T-cell (primary cell): ENCODE measurements around the gene CRAMP1. TPM values are rescaled to one million over a fixed set of nuclear protein-coding genes. Genes with fewer than 3 reads are reported as not detected.

Source experiments
- ATAC-seq, 4 experiments: fragments of 200-7000 bp in 3 of 4; fragments of 150-1000 bp in 1 of 4; cut with Tn5 transposase; replicated peaks in 1 of 4; 1 replicate in 3 of 4; 2 replicates in 1 of 4; pipeline ENCODE4 v1.10.0; 2021; ENCODE audit warnings: moderate library complexity in 3 of 4, mild to moderate bottlenecking in 2 of 4, moderate number of reproducible peaks in 1 of 4
- CTCF ChIA-PET, 2 donors: fragments of 300-600 bp; sonication (Branson Sonifier 250); formaldehyde crosslinking; loops; one replicate each; lab custom pipeline; 2022; ENCODE audit warnings: antibody characterized with exemption in 2 of 2; lab: Charles Lee
- POLR2A ChIA-PET, 2 donors: fragments of 300-600 bp; sonication (Branson Sonifier 250); formaldehyde crosslinking; loops; one replicate each; lab custom pipeline; 2022; ENCODE audit warnings: antibody characterized with exemption in 2 of 2; lab: Charles Lee
- DNase-seq, 35 experiments: peaks; one replicate each; pipeline versions ENCODE4 v3.0.0 to v3.0.0-alpha.2; 2013 to 2023
- H3K27ac ChIP-seq: one replicate; pipeline ENCODE4 v1.5.1; 2013; ENCODE audit warnings: low read length
- H3K27me3 ChIP-seq, 2 experiments: replicated peaks in 1 of 2; 1 replicate in 1 of 2; 2 replicates in 1 of 2; pipeline versions ENCODE4 v1.6.1 to v1.7.0; 2013; ENCODE audit warnings: low read length in 1 of 2, mixed read lengths in 1 of 2; ENCODE audit not compliant: control insufficient read depth in 2 of 2, insufficient read depth in 2 of 2; ENCODE audit errors: extremely low read depth in 1 of 2
- H3K36me3 ChIP-seq, 2 donors: 1 replicate in 1 of 2; 2 replicates in 1 of 2; pipeline versions ENCODE4 v1.6.1 to v1.7.0; 2013; ENCODE audit warnings: low read length in 1 of 2; ENCODE audit not compliant: control insufficient read depth in 2 of 2, insufficient read depth in 1 of 2; ENCODE audit errors: extremely low read depth in 1 of 2
- H3K4me1 ChIP-seq, 2 experiments: 1 replicate in 1 of 2; 2 replicates in 1 of 2; pipeline versions ENCODE4 v1.6.1 to v1.7.0; 2013; ENCODE audit warnings: low read length in 2 of 2, mixed read lengths in 1 of 2; ENCODE audit not compliant: insufficient read depth in 2 of 2, control insufficient read depth in 1 of 2; ENCODE audit errors: extremely low read depth in 1 of 2
- H3K4me3 ChIP-seq, 2 donors: 1 replicate in 1 of 2; 2 replicates in 1 of 2; pipeline versions ENCODE4 v1.5.1 to v1.7.0; 2013; ENCODE audit warnings: mild to moderate bottlenecking in 2 of 2, low read length in 1 of 2, moderate library complexity in 1 of 2; ENCODE audit not compliant: control insufficient read depth in 1 of 2; ENCODE audit errors: extremely low read depth in 1 of 2
- H3K9me3 ChIP-seq: 2 replicates; pipeline ENCODE4 v1.7.0; 2013
- H3K27ac Mint-ChIP-seq, 2 donors: one replicate each; pipeline ENCODE4 v1.8.0; 2020 to 2021; ENCODE audit warnings: mild to moderate bottlenecking in 2 of 2, mixed read lengths in 2 of 2
- H3K27me3 Mint-ChIP-seq, 2 donors: one replicate each; pipeline ENCODE4 v1.8.0; 2021 to 2022; ENCODE audit warnings: mixed read lengths in 2 of 2
- H3K36me3 Mint-ChIP-seq: one replicate; pipeline ENCODE4 v1.8.0; 2021; ENCODE audit warnings: mixed read lengths
- H3K4me1 Mint-ChIP-seq, 3 donors: one replicate each; pipeline ENCODE4 v1.8.0; 2020 to 2022; ENCODE audit warnings: mixed read lengths in 3 of 3, mild to moderate bottlenecking in 1 of 3
- H3K4me3 Mint-ChIP-seq, 3 donors: one replicate each; pipeline ENCODE4 v1.8.0; 2020 to 2022; ENCODE audit warnings: mild to moderate bottlenecking in 3 of 3, mixed read lengths in 3 of 3, moderate library complexity in 3 of 3
- H3K9me3 Mint-ChIP-seq, 3 donors: one replicate each; pipeline ENCODE4 v1.8.0; 2020 to 2022; ENCODE audit warnings: mixed read lengths in 3 of 3
- WGBS: methylation state at CpG from one replicate; pipeline ENCODE4 v1.1.5; 2013; ENCODE audit warnings: missing lambda C conversion rate; ENCODE audit not compliant: insufficient coverage; 5-methylcytosine and 5-hydroxymethylcytosine counted together
- total RNA-seq, 35 experiments: library from RNA in 6 of 35; stranded (reverse) in 6 of 35; fragments of 120-200 nt in 1 of 35; gene quantifications; one replicate each; pipeline versions ENCODE4 v1.2.1 to v1.2.4 and lab custom pipeline; 2013 to 2026

The CRAMP1 gene
- total RNA-seq, 5 donors from 2014 or later (not counting 1 experiment from before 2014, with no cell fraction given) = 26.4 to 36.4 (median 33.0) TPM

GRCh38 chr16:1580956-1581355 lies 31.2 kb upstream of the CRAMP1 start:
- Histone ChIP-seq H3K4me1 (no peaks in the 10 kb centered on the region), H3K9me3 (no peaks in the 10 kb centered on the region), H3K4me3 (no peak overlapping the region), H3K27me3 (no peaks in the 10 kb centered on the region), H3K27ac (no peak overlapping the region), H3K36me3 (peaks cover 0 to 3% of the 10 kb centered on the region in 2 donors)
- Mint-ChIP-seq H3K4me1 (peaks cover 0 to 1% (median 0%) of the 10 kb centered on the region in 3 donors), H3K4me3 (no peak overlapping the region), H3K27me3 (no peaks in the 10 kb centered on the region), H3K9me3 (no peaks in the 10 kb centered on the region), H3K36me3 (no peaks in the 10 kb centered on the region), H3K27ac (no peak overlapping the region)
- no peak for ATAC-seq
- POLR2A ChIA-PET = no interaction called here
- WGBS = 100% methylated on average over 5 of the region's 6 CpGs
- DNase-seq = no peak
- CTCF ChIA-PET = no interaction called here

GRCh38 chr16:1581804-1582203 lies 30.4 kb upstream of the CRAMP1 start:
- H3K4me1 Mint-ChIP-seq = peaks cover 0 to 1% (median 0%) of the 10 kb centered on the region in 3 donors
- H3K9me3 ChIP-seq = no peaks in the 10 kb centered on the region
- DNase-seq (no peak), ATAC-seq (no peak)
- H3K27me3 ChIP-seq = no peaks in the 10 kb centered on the region
- CTCF ChIA-PET = no interaction called here
- no peaks in the 10 kb centered on the region for H3K27me3 Mint-ChIP-seq
- H3K27ac ChIP-seq = no peak overlapping the region
- WGBS = 90% methylated on average over 8 of the region's 9 CpGs
- H3K27ac Mint-ChIP-seq = no peak overlapping the region
- peaks cover 0 to 3% of the 10 kb centered on the region in 2 donors for H3K36me3 ChIP-seq
- no peak overlapping the region for H3K4me3 ChIP-seq
- POLR2A ChIA-PET = no interaction called here
- no peaks in the 10 kb centered on the region for H3K36me3 Mint-ChIP-seq
- no peaks in the 10 kb centered on the region for H3K9me3 Mint-ChIP-seq
- H3K4me3 Mint-ChIP-seq = no peak overlapping the region
- no peaks in the 10 kb centered on the region for H3K4me1 ChIP-seq

DNA sequence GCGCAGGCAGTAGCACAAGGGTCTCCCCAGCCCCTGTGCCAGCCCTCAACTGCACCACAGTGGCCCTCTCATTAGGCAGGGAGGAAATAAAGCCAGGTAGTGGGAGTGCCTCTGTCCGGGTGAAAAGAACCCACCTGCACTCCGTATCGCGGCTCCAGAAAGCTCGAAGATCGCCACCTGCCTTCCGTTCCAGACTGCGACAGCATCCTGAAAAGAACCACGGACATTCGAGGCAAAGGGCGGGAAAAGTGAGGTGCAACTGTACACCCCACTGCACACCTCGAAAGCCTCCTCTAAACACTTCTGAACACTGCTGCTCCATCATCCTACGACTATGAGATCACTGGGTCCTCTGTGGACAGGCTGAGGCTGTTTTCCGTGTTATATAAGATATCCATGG lies 29.0 kb upstream of the CRAMP1 start:
- 87% methylated on average over 12 of the region's 15 CpGs for WGBS
- Mint-ChIP-seq H3K27ac (no peak overlapping the region), H3K4me1 (peaks cover 0 to 1% (median 0%) of the 10 kb centered on the region in 3 donors), H3K9me3 (no peaks in the 10 kb centered on the region), H3K27me3 (no peaks in the 10 kb centered on the region), H3K36me3 (no peaks in the 10 kb centered on the region), H3K4me3 (no peak overlapping the region)
- Histone ChIP-seq H3K27me3 (no peaks in the 10 kb centered on the region), H3K4me3 (no peak overlapping the region), H3K4me1 (no peaks in the 10 kb centered on the region), H3K27ac (no peak overlapping the region), H3K36me3 (peaks cover 0 to 3% of the 10 kb centered on the region in 2 donors), H3K9me3 (no peaks in the 10 kb centered on the region)
- POLR2A ChIA-PET = no interaction called here
- no peak for ATAC-seq
- DNase-seq = no peak
- CTCF ChIA-PET = no interaction called here

DNA sequence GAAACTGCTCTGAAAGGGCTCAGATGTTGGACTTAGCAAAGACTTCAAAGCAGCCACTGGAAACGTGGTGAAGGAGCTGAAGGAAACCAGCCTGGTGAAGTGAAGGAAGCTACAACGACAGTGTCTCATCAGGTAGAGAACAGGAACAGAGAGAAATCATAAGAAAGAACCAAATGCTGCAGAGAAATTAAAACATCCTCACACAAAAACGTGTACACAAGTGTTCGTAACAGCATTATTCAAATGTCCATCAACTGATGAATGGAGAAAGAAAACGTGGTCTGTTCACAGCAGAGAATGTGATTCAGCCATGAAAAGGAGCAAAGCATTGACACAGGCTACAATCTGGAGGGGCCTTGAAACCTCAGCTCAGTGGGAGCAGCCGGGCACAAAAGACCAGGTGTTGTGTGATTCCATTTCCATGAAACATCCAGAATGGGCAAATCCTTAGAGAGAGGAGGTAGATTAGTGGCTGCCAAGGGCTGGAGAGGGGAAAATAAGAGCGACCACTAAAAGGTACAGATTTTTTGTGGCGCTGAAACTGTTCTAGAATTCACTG lies 27.2 kb upstream of the CRAMP1 start:
- no peaks in the 10 kb centered on the region for H3K27me3 ChIP-seq
- CTCF ChIA-PET = no interaction called here
- H3K4me1 Mint-ChIP-seq = peaks cover 0 to 1% (median 0%) of the 10 kb centered on the region in 3 donors
- no peaks in the 10 kb centered on the region for H3K4me1 ChIP-seq
- DNase-seq (no peak), ATAC-seq (no peak)
- peaks cover 0 to 7% of the 10 kb centered on the region in 2 donors for H3K36me3 ChIP-seq
- H3K9me3 ChIP-seq = no peaks in the 10 kb centered on the region
- 63% methylated on average over 1 of the region's 8 CpGs for WGBS
- no peak overlapping the region for H3K27ac Mint-ChIP-seq
- no peaks in the 10 kb centered on the region for H3K27me3 Mint-ChIP-seq
- no peak overlapping the region for H3K4me3 ChIP-seq
- H3K36me3 Mint-ChIP-seq = no peaks in the 10 kb centered on the region
- no peak overlapping the region for H3K27ac ChIP-seq
- POLR2A ChIA-PET = no interaction called here
- H3K9me3 Mint-ChIP-seq = no peaks in the 10 kb centered on the region
- no peak overlapping the region for H3K4me3 Mint-ChIP-seq

DNA sequence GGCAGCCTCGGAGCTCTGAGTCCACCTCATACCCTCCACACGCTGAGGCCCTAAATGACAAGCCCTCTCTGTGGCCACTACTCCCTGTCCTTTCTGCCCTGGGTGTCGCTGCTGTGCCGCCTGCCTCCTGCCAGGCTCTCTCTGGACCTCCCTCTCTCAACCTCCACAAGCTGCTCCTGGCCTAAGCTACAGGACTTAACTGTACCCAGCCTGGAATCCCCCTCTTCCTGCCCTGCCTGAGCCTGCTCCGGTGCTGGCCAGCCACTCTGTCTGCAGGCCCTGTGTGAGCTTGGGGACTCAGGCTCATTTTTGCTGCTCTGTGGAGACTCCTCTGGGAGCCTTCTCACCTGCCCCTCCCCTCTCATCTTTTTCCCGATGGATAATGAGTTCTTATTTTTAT lies 21.8 kb upstream of the CRAMP1 start:
- Histone ChIP-seq H3K4me3 (no peak overlapping the region), H3K36me3 (peaks cover 0 to 4% of the 10 kb centered on the region in 2 donors), H3K27ac (no peak overlapping the region), H3K4me1 (no peaks in the 10 kb centered on the region), H3K27me3 (no peaks in the 10 kb centered on the region), H3K9me3 (no peaks in the 10 kb centered on the region)
- Mint-ChIP-seq H3K9me3 (no peaks in the 10 kb centered on the region), H3K27ac (no peak overlapping the region), H3K27me3 (no peaks in the 10 kb centered on the region), H3K36me3 (no peaks in the 10 kb centered on the region), H3K4me3 (no peak overlapping the region), H3K4me1 (no peaks in the 10 kb centered on the region)
- 84% methylated on average over 3 of the region's 6 CpGs for WGBS
- ATAC-seq = no peak
- CTCF ChIA-PET = interaction anchor here in 1 of 2 donors (0.5 kb wide), 1 partner anchor 304 kb away, joined by 3 read pairs; no protein-coding TSS in a partner anchor
- POLR2A ChIA-PET = no interaction called here
- DNase-seq = no peak

GRCh38 chr16:1590930-1591705 lies 21.0 kb upstream of the CRAMP1 start:
- ATAC-seq (no peak), DNase-seq (no peak)
- no peaks in the 10 kb centered on the region for H3K9me3 Mint-ChIP-seq
- no peak overlapping the region for H3K4me3 ChIP-seq
- no peaks in the 10 kb centered on the region for H3K9me3 ChIP-seq
- ChIA-PET CTCF (no interaction called here), POLR2A (no interaction called here)
- H3K4me1 Mint-ChIP-seq = no peaks in the 10 kb centered on the region
- no peak overlapping the region for H3K27ac Mint-ChIP-seq
- no peaks in the 10 kb centered on the region for H3K27me3 ChIP-seq
- H3K36me3 ChIP-seq = peaks cover 0 to 4% of the 10 kb centered on the region in 2 donors
- 83% methylated on average over 22 of the region's 23 CpGs for WGBS
- H3K27ac ChIP-seq = no peak overlapping the region
- H3K4me1 ChIP-seq = no peaks in the 10 kb centered on the region
- no peaks in the 10 kb centered on the region for H3K27me3 Mint-ChIP-seq
- H3K4me3 Mint-ChIP-seq = no peak overlapping the region
- H3K36me3 Mint-ChIP-seq = no peaks in the 10 kb centered on the region
